B cell (primary cell): Measurements from ENCODE around the gene RHOT2. TPM values are rescaled to one million over a fixed set of nuclear protein-coding genes. Genes with fewer than 3 reads are reported as not detected.

Experiments used
- ATAC-seq: fragments of 200-7000 bp; cut with Tn5 transposase; one replicate; pipeline ENCODE4 v1.10.0; 2021; ENCODE audit warnings: low read depth, mild to moderate bottlenecking, moderate number of reproducible peaks, moderate library complexity
- CTCF ChIA-PET: fragments of 350-600 bp; sonication (Branson Sonifier 250); formaldehyde crosslinking; loops from one replicate; lab custom pipeline; 2021; ENCODE audit warnings: antibody characterized with exemption, inconsistent platforms; lab: Charles Lee
- POLR2A ChIA-PET: fragments of 350-600 bp; sonication (Branson Sonifier 250); formaldehyde crosslinking; loops from one replicate; lab custom pipeline; 2021; ENCODE audit warnings: antibody characterized with exemption; lab: Charles Lee
- DNase-seq: peaks from one replicate; pipeline ENCODE4 v3.0.0; 2013
- H2AFZ ChIP-seq: 2 replicates; pipeline ENCODE4 v1.6.1; 2012; ENCODE audit warnings: mild to moderate bottlenecking, low read depth, low read length; ENCODE audit not compliant: insufficient read depth, poor library complexity, severe bottlenecking
- H3K27ac ChIP-seq, 2 donors: 1 replicate in 1 of 2; 2 replicates in 1 of 2; pipeline ENCODE4 v1.5.1; 2012 to 2013; ENCODE audit warnings: low read length in 2 of 2, mild to moderate bottlenecking in 2 of 2, moderate library complexity in 1 of 2
- H3K27me3 ChIP-seq, 4 experiments: fragments of 200-600 bp in 1 of 4; sonication (generic) in 1 of 4; replicated peaks in 1 of 4; 1 replicate in 2 of 4; 2 replicates in 2 of 4; pipeline versions ENCODE4 v1.6.1 to v1.7.0; 2013 to 2016; ENCODE audit warnings: low read length in 3 of 4, mild to moderate bottlenecking in 2 of 4, mixed read lengths in 1 of 4, moderate library complexity in 1 of 4; ENCODE audit not compliant: insufficient read depth in 4 of 4, control insufficient read depth in 3 of 4; ENCODE audit errors: control extremely low read depth in 1 of 4
- H3K36me3 ChIP-seq, 2 experiments: replicated peaks in 1 of 2; 1 replicate in 1 of 2; 2 replicates in 1 of 2; pipeline versions ENCODE4 v1.6.1 to v1.7.1; 2013; ENCODE audit warnings: low read length in 1 of 2; ENCODE audit not compliant: insufficient read depth in 2 of 2, control insufficient read depth in 1 of 2; ENCODE audit errors: control extremely low read depth in 1 of 2, extremely low read depth in 1 of 2
- H3K4me1 ChIP-seq, 2 donors: fragments of 200-600 bp in 1 of 2; sonication (generic) in 1 of 2; 1 replicate in 1 of 2; 2 replicates in 1 of 2; pipeline versions ENCODE4 v1.5.1 to v1.6.1; 2013 to 2017; ENCODE audit warnings: low read length in 2 of 2; ENCODE audit not compliant: control insufficient read depth in 2 of 2, insufficient read depth in 2 of 2
- H3K4me2 ChIP-seq: replicated peaks from 2 replicates; pipeline ENCODE3; 2012; ENCODE audit warnings: mild to moderate bottlenecking, low read depth, low read length; ENCODE audit not compliant: poor library complexity, severe bottlenecking
- H3K4me3 ChIP-seq, 5 experiments: fragments of 200-600 bp in 1 of 5; sonication (generic) in 1 of 5; 1 replicate in 3 of 5; 2 replicates in 2 of 5; pipeline versions ENCODE4 v1.5.1 to v1.7.0; 2011 to 2016; ENCODE audit warnings: low read length in 4 of 5, mild to moderate bottlenecking in 4 of 5, low read depth in 2 of 5, control low read depth in 1 of 5, moderate library complexity in 1 of 5; ENCODE audit not compliant: insufficient read depth in 1 of 5; ENCODE audit errors: control extremely low read depth in 1 of 5, extremely low read depth in 1 of 5
- H3K79me2 ChIP-seq: fragments of 200-600 bp; sonication (generic); one replicate; pipeline ENCODE4 v1.6.0; 2016; ENCODE audit warnings: low read length; ENCODE audit not compliant: control insufficient read depth, insufficient read depth
- H3K9ac ChIP-seq: fragments of 200-600 bp; sonication (generic); 2 replicates; pipeline ENCODE4 v1.6.1; 2017; ENCODE audit warnings: mild to moderate bottlenecking, low read length, moderate library complexity
- H3K9me3 ChIP-seq, 3 donors: one replicate each; pipeline versions ENCODE4 v1.6.1 to v1.7.1; 2013; ENCODE audit warnings: low read length in 2 of 3; ENCODE audit not compliant: control insufficient read depth in 2 of 3, insufficient read depth in 1 of 3; ENCODE audit errors: control extremely low read depth in 1 of 3
- H4K20me1 ChIP-seq: 2 replicates; pipeline ENCODE4 v1.6.0; 2012; ENCODE audit warnings: mild to moderate bottlenecking, low read length; ENCODE audit not compliant: insufficient read depth, control insufficient read depth, poor library complexity, severe bottlenecking
- H3K27ac Mint-ChIP-seq: one replicate; pipeline ENCODE4 v1.8.0; 2021; ENCODE audit warnings: mixed read lengths
- H3K27me3 Mint-ChIP-seq: one replicate; pipeline ENCODE4 v1.8.0; 2021; ENCODE audit warnings: mixed read lengths
- H3K4me1 Mint-ChIP-seq: one replicate; pipeline ENCODE4 v1.8.0; 2021; ENCODE audit warnings: mixed read lengths
- H3K4me3 Mint-ChIP-seq: one replicate; pipeline ENCODE4 v1.8.0; 2021; ENCODE audit warnings: mixed read lengths
- H3K9me3 Mint-ChIP-seq: one replicate; pipeline ENCODE4 v1.8.0; 2022; ENCODE audit warnings: mixed read lengths; ENCODE audit not compliant: insufficient read depth
- EZH2 ChIP-seq: IDR thresholded peaks from 2 replicates; pipeline ENCODE4 v1.6.1; 2012; ENCODE audit warnings: borderline replicate concordance, low read depth, mild to moderate bottlenecking, moderate library complexity, low read length; ENCODE audit not compliant: insufficient read depth, poor library complexity, severe bottlenecking
- WGBS: methylation state at CpG from one replicate; pipeline ENCODE4 v1.1.5; 2013; ENCODE audit warnings: missing lambda C conversion rate; ENCODE audit not compliant: insufficient coverage; 5-methylcytosine and 5-hydroxymethylcytosine counted together
- intact Hi-C: fragments of 100-400 bp; cut with micrococcal nuclease; formaldehyde crosslinking; loops from one replicate; pipeline ENCODE4 v1.10.0; 2022
- polyA plus RNA-seq: library from polyadenylated mRNA; depleted of rRNA; stranded (reverse); fragments of >200 nt; gene quantifications from 2 replicates; pipeline ENCODE4 v1.2.3, GENCODE V29; 2012
- total RNA-seq, 2 donors: library from RNA; stranded (reverse); fragments of 120-200 nt in 1 of 2; gene quantifications; 1 replicate in 1 of 2; 2 replicates in 1 of 2; pipeline versions ENCODE4 v1.2.3 to v1.2.4, GENCODE V29; 2013 to 2022
- TF ChIP-seq, protein P1 (sequence below): fragments of 200-600 bp; IDR thresholded peaks from one replicate; pipeline ENCODE4 v1.8.0; 2022; ENCODE audit warnings: antibody characterized with exemption, mild to moderate bottlenecking

Gene RHOT2
- total and polyA plus RNA-seq, 2 donors (not counting 1 experiment from before 2014, with no cell fraction given), result 207 to 461 TPM

DNA sequence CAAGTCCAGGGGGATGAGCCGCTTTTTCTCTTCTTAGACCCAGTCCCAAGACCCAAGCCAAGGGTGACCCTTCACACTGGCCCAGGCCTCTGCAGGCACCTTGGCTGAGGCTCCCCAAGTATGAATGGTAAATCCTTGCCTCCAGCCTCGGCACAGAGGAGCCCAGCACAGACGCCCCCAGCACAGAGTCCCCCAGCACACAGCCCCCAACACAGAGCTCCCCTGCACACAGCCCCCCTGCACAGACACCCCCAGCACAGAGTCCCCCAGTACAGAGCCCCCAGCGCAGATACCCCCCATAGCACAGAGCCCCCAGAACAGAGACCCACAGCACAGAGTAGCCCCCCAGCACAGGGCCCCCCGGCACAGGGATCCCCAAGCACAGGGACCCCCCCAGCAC, 27.3 kb upstream of the RHOT2 start:
- POLR2A ChIA-PET, result no interaction called here
- peaks cover 15 to 46% of the 10 kb centered on the region in 2 donors for H3K4me1 ChIP-seq

More for the DNA sequence above, 27.3 kb upstream of the RHOT2 start:
- Mint-ChIP-seq H3K27ac (no peak overlapping the region), H3K4me1 (peaks cover 24% of the 10 kb centered on the region), H3K4me3 (no peak overlapping the region), H3K27me3 (no peaks in the 10 kb centered on the region), H3K9me3 (no peaks in the 10 kb centered on the region)
- Histone ChIP-seq H3K36me3 (no peaks in the 10 kb centered on the region), H4K20me1 (peaks cover 6% of the 10 kb centered on the region), H2AFZ (no peak overlapping the region), H3K79me2 (peaks cover 9% of the 10 kb centered on the region), H3K4me3 (no peak overlapping the region), H3K27me3 (no peaks in the 10 kb centered on the region), H3K9me3 (no peaks in the 10 kb centered on the region), H3K27ac (no peak overlapping the region), H3K9ac (no peak overlapping the region), H3K4me2 (peak overlapping the region; percentile 87)
- 86% methylated on average over 1 of the region's 5 CpGs for WGBS
- ATAC-seq (no peak), DNase-seq (no peak)
- CTCF ChIA-PET, result no interaction called here
- intact Hi-C loops, result loop anchor here (1.0 kb wide), 2 partner anchors 9 to 44 kb away; partner anchors contain the start of genes JMJD8 and WDR90
- TF ChIP-seq EZH2, result no peak
- TF ChIP-seq, protein P1, sequence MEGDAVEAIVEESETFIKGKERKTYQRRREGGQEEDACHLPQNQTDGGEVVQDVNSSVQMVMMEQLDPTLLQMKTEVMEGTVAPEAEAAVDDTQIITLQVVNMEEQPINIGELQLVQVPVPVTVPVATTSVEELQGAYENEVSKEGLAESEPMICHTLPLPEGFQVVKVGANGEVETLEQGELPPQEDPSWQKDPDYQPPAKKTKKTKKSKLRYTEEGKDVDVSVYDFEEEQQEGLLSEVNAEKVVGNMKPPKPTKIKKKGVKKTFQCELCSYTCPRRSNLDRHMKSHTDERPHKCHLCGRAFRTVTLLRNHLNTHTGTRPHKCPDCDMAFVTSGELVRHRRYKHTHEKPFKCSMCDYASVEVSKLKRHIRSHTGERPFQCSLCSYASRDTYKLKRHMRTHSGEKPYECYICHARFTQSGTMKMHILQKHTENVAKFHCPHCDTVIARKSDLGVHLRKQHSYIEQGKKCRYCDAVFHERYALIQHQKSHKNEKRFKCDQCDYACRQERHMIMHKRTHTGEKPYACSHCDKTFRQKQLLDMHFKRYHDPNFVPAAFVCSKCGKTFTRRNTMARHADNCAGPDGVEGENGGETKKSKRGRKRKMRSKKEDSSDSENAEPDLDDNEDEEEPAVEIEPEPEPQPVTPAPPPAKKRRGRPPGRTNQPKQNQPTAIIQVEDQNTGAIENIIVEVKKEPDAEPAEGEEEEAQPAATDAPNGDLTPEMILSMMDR, result no peak
